ENCODE data around the gene TTC28. TPM values are rescaled to one million over a fixed set of nuclear protein-coding genes. Genes with fewer than 3 reads are reported as not detected.
A peak's percentile ranks its signal among the peaks of the same experiment; 100 is the strongest.

The TTC28 gene
- total RNA-seq, 1 experiment from 2014 or later, result not detected

GRCh38 chr22:28029201-28029948 lies 650.3 kb downstream of the TTC28 start:
- Mint-ChIP-seq H3K9me3 (ENCODE audit: unreplicated experiment) (no peaks in the 10 kb centered on the region), H3K27me3 (ENCODE audit: insufficient read depth, unreplicated experiment) (peaks cover 15% of the 10 kb centered on the region), H3K4me3 (ENCODE audit: unreplicated experiment) (no peak overlapping the region), H3K27ac (ENCODE audit: low read depth, unreplicated experiment) (no peak overlapping the region), H3K36me3 (ENCODE audit: insufficient read depth, unreplicated experiment) (no peaks in the 10 kb centered on the region), H3K4me1 (ENCODE audit: insufficient read depth, unreplicated experiment) (no peaks in the 10 kb centered on the region)
- CTCF ChIA-PET, result interaction anchor here (0.6 to 2.1 kb wide), 6 partner anchors 10 to 800 kb away, joined by 3 to 11 read pairs (median 6); no protein-coding TSS in a partner anchor
- TF ChIP-seq CTCF (IDR thresholded peaks at IDR 0.05; ENCODE audit: unreplicated experiment), result no peak
- POLR2A ChIA-PET, result no interaction called here
- intact Hi-C loops (cut with micrococcal nuclease), result no loop called here
- no TSS peak for BruUV-seq (replicated peaks)
- DNase-seq (ENCODE audit: unreplicated experiment), result peak; percentile 51

GRCh38 chr22:28027453-28028448 lies 651.9 kb downstream of the TTC28 start:
- no peak overlapping the region for H3K4me3 Mint-ChIP-seq (ENCODE audit: unreplicated experiment)
- POLR2A ChIA-PET, result no interaction called here
- H3K36me3 Mint-ChIP-seq (ENCODE audit: insufficient read depth, unreplicated experiment), result no peaks in the 10 kb centered on the region
- H3K9me3 Mint-ChIP-seq (ENCODE audit: unreplicated experiment), result no peaks in the 10 kb centered on the region
- no peak for TF ChIP-seq CTCF (IDR thresholded peaks at IDR 0.05; ENCODE audit: unreplicated experiment)
- peaks cover 3% of the 10 kb centered on the region for H3K27me3 Mint-ChIP-seq (ENCODE audit: insufficient read depth, unreplicated experiment)
- CTCF ChIA-PET, result interaction anchor here (0.8 to 2.1 kb wide), 2 partner anchors 8 to 147 kb away, joined by 3 to 11 read pairs; no protein-coding TSS in a partner anchor
- H3K27ac Mint-ChIP-seq (ENCODE audit: low read depth, unreplicated experiment), result no peak overlapping the region
- intact Hi-C loops (cut with micrococcal nuclease), result no loop called here
- no TSS peak for BruUV-seq (replicated peaks)
- no peaks in the 10 kb centered on the region for H3K4me1 Mint-ChIP-seq (ENCODE audit: insufficient read depth, unreplicated experiment)
- no peak for DNase-seq (ENCODE audit: unreplicated experiment)

- CTCF ChIA-PET, result interaction anchor here (0.7 kb wide), 1 partner anchor 660 kb away, joined by 3 read pairs; no protein-coding TSS in a partner anchor
Observed at GRCh38 chr22:28025866-28026575, 653.6 kb downstream of the TTC28 start.

More at GRCh38 chr22:28025866-28026575, 653.6 kb downstream of the TTC28 start:
- Mint-ChIP-seq H3K4me3 (ENCODE audit: unreplicated experiment) (no peak overlapping the region), H3K4me1 (ENCODE audit: insufficient read depth, unreplicated experiment) (no peaks in the 10 kb centered on the region), H3K27ac (ENCODE audit: low read depth, unreplicated experiment) (no peak overlapping the region), H3K27me3 (ENCODE audit: insufficient read depth, unreplicated experiment) (peaks cover 13% of the 10 kb centered on the region), H3K36me3 (ENCODE audit: insufficient read depth, unreplicated experiment) (peaks cover 2% of the 10 kb centered on the region), H3K9me3 (ENCODE audit: unreplicated experiment) (no peaks in the 10 kb centered on the region)
- no TSS peak for BruUV-seq (replicated peaks)
- DNase-seq (ENCODE audit: unreplicated experiment), result no peak
- POLR2A ChIA-PET, result no interaction called here
- intact Hi-C loops (cut with micrococcal nuclease), result no loop called here
- no peak for TF ChIP-seq CTCF (IDR thresholded peaks at IDR 0.05; ENCODE audit: unreplicated experiment)
